Mesothelial cell of epicardium (in vitro differentiated cells): ENCODE measurements around the gene ARHGAP6. TPM values are rescaled to one million over a fixed set of nuclear protein-coding genes. Genes with fewer than 3 reads are reported as not detected.

Experiments used
- DNase-seq, 2 experiments: peaks; one replicate each; pipeline ENCODE4 v3.0.0; 2021; ENCODE audit warnings: low spot score in 2 of 2; ENCODE audit not compliant: unreplicated experiment in 2 of 2
- H3K27ac Mint-ChIP-seq: 2 replicates; pipeline ENCODE4 v1.8.0; 2021; ENCODE audit warnings: mixed read lengths
- H3K27me3 Mint-ChIP-seq: 2 replicates; pipeline ENCODE4 v1.8.0; 2021; ENCODE audit warnings: low read depth, mixed read lengths
- H3K36me3 Mint-ChIP-seq: 2 replicates; pipeline ENCODE4 v1.8.0; 2021; ENCODE audit warnings: mixed read lengths
- H3K4me1 Mint-ChIP-seq: 2 replicates; pipeline ENCODE4 v1.8.0; 2021; ENCODE audit warnings: mixed read lengths
- H3K4me3 Mint-ChIP-seq: 2 replicates; pipeline ENCODE4 v1.8.0; 2021; ENCODE audit warnings: mild to moderate bottlenecking, moderate library complexity, mixed read lengths
- H3K9me3 Mint-ChIP-seq: 2 replicates; pipeline ENCODE4 v1.8.0; 2021; ENCODE audit warnings: mixed read lengths
- CTCF ChIP-seq: fragments of 200-600 bp; sonication (generic); IDR thresholded peaks from one replicate; pipeline ENCODE4 v1.5.0; 2021; ENCODE audit warnings: antibody characterized with exemption; ENCODE audit not compliant: unreplicated experiment
- total RNA-seq: library from RNA; stranded (reverse); gene quantifications from 3 replicates; pipeline ENCODE4 v1.2.1, GENCODE V29; 2021

The ARHGAP6 gene
- total RNA-seq, 1 donor from 2014 or later = 5.3 TPM

GRCh38 chrX:11698702-11699101 lies 33.0 kb upstream of the ARHGAP6 start:
- no peak for DNase-seq
- peaks cover 1% of the 10 kb centered on the region for H3K4me1 Mint-ChIP-seq
- TF ChIP-seq CTCF = no peak
- H3K27ac Mint-ChIP-seq = peak overlapping the region; percentile 43
- peaks cover 6% of the 10 kb centered on the region for H3K27me3 Mint-ChIP-seq
- no peaks in the 10 kb centered on the region for H3K36me3 Mint-ChIP-seq
- H3K9me3 Mint-ChIP-seq = peaks cover 37% of the 10 kb centered on the region
- H3K4me3 Mint-ChIP-seq = no peak overlapping the region

- peaks cover 44% of the 10 kb centered on the region for H3K9me3 Mint-ChIP-seq
- H3K27me3 Mint-ChIP-seq = no peaks in the 10 kb centered on the region
- H3K4me3 Mint-ChIP-seq = no peak overlapping the region
- H3K27ac Mint-ChIP-seq = no peak overlapping the region
- DNase-seq = no peak
- no peak for TF ChIP-seq CTCF
- H3K36me3 Mint-ChIP-seq = no peaks in the 10 kb centered on the region
- no peaks in the 10 kb centered on the region for H3K4me1 Mint-ChIP-seq
These were observed 22.5 kb upstream of the ARHGAP6 start for GRCh38 chrX:11688201-11688600.

DNA sequence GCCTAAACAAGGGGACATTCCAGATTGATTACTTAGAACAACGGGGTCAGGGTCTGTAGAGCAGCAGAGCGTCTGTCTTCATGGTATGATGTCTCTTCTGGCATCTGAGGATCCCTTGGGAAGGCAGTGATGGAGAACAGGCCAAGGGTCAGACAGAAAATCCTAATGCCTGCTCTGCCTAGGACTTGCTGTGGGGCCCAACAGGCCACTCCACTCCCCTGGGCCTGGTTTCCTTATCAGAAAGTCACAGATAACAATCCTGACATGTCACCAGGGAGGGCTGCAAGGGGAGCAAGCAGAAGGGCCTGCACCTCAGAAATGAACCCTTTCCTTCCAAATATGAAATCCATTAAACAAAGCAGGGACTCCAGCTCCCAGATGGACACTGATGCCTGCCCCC lies 21.4 kb upstream of the ARHGAP6 start:
- H3K4me3 Mint-ChIP-seq = no peak overlapping the region
- no peak overlapping the region for H3K27ac Mint-ChIP-seq
- H3K27me3 Mint-ChIP-seq = no peaks in the 10 kb centered on the region
- peaks cover 44% of the 10 kb centered on the region for H3K9me3 Mint-ChIP-seq
- no peak for TF ChIP-seq CTCF
- DNase-seq = no peak
- no peaks in the 10 kb centered on the region for H3K4me1 Mint-ChIP-seq
- no peaks in the 10 kb centered on the region for H3K36me3 Mint-ChIP-seq

DNA sequence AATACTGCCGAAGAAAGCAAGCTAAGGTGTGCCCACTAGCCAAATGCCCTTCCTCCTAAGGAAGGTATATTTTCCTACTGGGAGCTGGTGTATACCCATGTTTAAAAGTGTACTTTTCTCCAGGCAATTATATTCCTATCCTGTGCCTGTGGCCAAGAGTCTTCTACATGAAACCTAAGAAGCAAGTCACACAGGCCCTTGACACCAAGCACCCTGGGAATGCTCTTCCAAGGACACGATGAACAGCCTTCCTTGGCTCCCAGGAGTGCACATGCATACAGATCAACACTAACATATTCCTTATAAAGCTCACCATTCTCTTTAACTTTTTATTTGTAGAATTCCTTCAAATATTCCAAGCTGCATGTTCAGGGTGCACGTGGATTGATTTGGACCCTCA lies 17.3 kb upstream of the ARHGAP6 start:
- Mint-ChIP-seq H3K9me3 (peaks cover 19% of the 10 kb centered on the region), H3K4me1 (peaks cover 3% of the 10 kb centered on the region), H3K36me3 (no peaks in the 10 kb centered on the region), H3K4me3 (no peak overlapping the region), H3K27ac (no peak overlapping the region), H3K27me3 (no peaks in the 10 kb centered on the region)
- TF ChIP-seq CTCF = no peak
- DNase-seq = no peak

DNA sequence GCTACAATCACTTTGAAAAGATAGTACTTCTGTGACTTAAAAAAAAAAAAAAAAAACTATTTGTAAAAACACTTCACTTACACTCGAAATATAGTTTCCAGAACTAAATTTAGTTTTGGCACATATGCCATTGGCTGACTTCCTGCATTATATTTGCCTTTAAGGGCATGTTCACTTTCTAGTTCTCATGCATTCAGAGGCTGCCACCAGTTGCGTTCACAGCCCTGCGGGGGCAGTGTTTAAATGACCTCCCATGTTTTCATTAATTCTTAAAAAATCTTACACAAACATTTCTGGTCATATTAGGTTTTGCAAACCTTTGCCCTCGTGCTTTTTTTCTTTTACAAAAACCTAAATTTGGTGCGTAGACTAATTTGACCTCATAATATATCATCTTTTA lies 12.4 kb upstream of the ARHGAP6 start:
- Mint-ChIP-seq H3K27ac (no peak overlapping the region), H3K9me3 (peaks cover 22% of the 10 kb centered on the region), H3K4me3 (no peak overlapping the region), H3K4me1 (peaks cover 3% of the 10 kb centered on the region), H3K36me3 (no peaks in the 10 kb centered on the region), H3K27me3 (peaks cover 2% of the 10 kb centered on the region)
- TF ChIP-seq CTCF = peak; percentile 23
- no peak for DNase-seq

DNA sequence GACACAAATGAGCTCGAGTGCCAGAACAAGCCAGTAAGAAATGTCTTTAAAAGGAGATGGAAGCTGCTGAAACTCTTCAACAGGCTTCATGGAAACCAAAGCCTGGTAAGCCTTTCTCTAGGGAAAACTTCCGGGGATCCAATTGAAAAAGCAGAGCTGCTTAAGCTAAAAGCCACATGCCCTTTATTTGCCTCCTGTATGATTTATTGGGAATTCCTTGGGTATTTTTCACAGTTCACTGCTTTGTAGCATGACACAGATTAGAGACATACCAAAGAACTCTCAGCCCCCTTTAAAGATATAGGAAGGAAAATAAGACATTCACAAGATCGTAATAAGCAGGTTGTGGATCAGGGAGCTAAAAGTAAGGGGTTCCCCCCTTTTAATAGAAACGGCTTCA lies 6.5 kb upstream of the ARHGAP6 start:
- DNase-seq = no peak
- Mint-ChIP-seq H3K27ac (no peak overlapping the region), H3K9me3 (peaks cover 29% of the 10 kb centered on the region), H3K27me3 (peaks cover 33% of the 10 kb centered on the region), H3K36me3 (no peaks in the 10 kb centered on the region), H3K4me3 (no peak overlapping the region), H3K4me1 (peaks cover 6% of the 10 kb centered on the region)
- no peak for TF ChIP-seq CTCF
